ENCODE results near the gene COX6A2.
"Not testable (repeated sequence)": the region's sequence is repeated elsewhere in the genome, so short reads cannot be mapped to it uniquely, and the experiment has no call there.

COX6A2 gene

GRCh38 chr16:31438414-31438813 lies 10.3 kb upstream of the COX6A2 start:
- DNase-seq (ENCODE audit: low read depth) = no peak

- DNase-seq (ENCODE audit: low read depth) = no peak
Measured at GRCh38 chr16:31436221-31437045, 8.3 kb upstream of the COX6A2 start.

DNA sequence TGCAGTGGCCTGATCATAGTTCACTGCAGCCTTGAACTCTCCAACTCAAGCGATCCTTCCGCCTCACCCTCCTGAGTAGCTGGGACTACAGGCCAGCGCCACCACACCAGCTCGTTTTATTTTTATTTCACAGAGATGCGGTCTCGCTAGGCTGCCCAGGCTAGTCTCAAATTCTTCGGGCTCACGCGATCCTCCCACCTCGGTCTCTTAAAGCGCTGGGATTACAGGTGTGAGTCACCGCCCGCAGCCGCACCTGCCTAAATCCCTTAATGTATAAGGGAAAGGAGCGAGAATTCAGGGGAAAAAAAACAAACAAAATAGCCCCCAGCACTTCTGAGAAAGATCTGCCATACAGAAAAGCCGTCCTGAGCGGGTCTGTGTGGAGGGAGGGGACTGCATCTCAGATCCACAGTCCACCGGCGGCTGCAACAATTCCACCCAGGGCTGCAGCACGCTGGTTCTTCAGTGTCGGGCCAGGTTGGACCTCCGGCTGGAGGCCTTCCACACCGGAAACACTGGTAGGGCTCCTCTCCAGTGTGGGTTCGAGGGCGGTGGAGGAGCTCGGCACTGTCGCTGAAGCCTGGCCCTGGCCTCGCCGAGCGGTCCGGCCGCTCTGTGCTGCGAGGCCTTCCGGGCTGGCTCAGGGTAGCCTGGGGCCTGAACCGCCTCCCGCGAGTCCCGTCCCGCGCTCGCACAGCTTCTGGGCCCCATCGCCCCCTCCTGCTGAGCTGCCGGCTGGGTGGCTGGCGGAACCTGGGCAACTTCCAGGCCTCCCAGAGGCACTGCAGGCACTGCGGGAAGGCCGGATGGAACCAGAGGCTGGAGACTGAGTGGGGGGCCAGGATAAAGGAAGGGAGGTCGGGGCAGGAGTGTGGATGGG lies 7.4 kb upstream of the COX6A2 start:
- DNase-seq (ENCODE audit: low read depth) = no peak

GRCh38 chr16:31430380-31431052 lies 2.4 kb upstream of the COX6A2 start:
- DNase-seq (ENCODE audit: low read depth) = no peak

- no peak for DNase-seq (ENCODE audit: low read depth)
Measured at GRCh38 chr16:31429796-31430195, 1.6 kb upstream of the COX6A2 start.

GRCh38 chr16:31429314-31429713 lies 1.2 kb upstream of the COX6A2 start:
- no peak for DNase-seq (ENCODE audit: low read depth)

DNA sequence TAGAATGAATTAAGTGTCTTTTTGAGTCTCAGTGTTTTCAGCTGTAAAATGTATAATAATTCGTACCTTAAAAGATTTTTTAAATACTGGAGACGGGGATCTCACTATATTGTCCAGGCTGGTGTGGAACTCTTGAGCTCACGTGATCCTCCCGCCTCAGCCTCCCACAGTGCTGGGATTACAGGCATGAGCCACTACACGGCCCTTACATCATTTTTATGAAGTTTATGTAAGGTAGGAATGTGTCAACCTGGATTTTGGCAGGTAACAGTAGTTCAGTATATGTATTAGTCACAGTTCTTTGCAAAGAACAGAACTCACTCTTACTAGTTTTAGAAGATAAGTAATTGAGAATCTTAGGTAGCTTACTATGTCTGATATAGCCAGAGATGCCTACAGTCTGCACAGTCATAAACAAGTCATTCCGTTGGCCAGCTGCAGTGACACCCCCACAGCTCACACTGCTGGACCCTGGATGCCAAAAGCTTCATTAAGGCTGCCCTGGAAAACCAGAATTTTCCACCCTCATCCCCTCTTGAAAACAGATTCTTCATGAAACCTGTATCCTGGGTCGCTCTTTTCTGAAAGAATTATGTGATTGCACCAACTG lies 583 bp upstream of the COX6A2 start:
- no peak for DNase-seq (ENCODE audit: low read depth)

DNA sequence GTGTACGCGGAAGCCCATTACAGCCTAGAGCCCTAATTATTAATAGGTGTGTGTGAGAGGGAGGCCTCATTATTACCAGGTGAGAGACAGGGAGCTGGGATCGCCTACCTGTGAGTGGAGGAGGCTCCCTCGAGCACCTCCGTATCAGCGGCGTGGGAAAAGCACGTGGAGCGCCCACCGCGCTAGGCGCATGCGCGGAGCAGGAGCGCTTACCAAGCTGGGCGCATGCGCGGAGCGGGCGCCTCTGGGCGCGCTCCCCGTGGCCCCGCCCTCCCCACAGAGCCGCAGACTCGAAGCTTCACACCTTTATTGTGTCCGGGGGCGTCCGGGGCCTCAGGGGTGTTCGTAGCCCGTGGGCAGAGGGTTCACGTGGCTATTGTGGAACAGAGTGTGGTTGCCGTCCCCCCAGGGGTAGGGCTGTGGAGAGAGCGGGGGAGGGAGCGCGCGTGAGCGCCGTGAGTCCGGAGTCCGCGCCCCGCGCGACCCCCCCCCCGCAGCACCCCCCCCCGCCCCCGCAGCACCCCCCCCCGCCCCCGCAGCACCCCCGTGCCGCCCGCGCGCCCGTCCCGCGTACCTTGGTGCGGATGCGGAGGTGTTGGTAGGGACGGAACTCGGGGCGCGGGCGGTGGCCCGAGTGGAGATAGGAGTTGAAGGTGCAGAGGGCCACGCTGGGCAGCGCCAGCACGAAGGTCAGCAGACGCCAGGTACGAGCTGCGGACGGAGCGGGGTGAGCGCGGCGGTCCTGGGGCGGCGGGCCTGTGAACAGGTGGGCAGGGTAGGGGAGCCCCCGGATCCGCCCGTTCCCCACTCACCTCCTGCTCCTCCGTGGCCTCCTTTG lies 500 bp downstream of the COX6A2 start:
- peak; percentile 39 for DNase-seq (ENCODE audit: low read depth)

DNA sequence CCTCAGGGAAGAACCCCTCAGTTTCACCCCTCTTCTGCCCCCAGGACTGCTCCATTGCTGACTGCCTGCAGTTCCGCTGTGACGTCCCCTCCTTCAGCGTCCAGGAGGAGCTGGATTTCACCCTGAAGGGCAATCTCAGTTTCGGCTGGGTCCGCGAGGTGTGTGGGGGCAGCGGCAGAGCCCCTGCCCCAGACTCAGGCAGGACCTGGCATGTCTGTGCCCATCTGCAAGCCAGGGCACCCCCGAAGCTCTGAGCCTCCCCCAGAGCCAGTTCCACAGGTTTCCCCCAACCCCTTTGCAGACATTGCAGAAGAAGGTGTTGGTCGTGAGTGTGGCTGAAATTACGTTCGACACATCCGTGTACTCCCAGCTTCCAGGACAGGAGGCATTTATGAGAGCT lies 4.4 kb downstream of the COX6A2 start:
- DNase-seq (ENCODE audit: low read depth) = no peak

GRCh38 chr16:31423241-31423640 lies 4.9 kb downstream of the COX6A2 start:
- no peak for DNase-seq (ENCODE audit: low read depth)

DNA sequence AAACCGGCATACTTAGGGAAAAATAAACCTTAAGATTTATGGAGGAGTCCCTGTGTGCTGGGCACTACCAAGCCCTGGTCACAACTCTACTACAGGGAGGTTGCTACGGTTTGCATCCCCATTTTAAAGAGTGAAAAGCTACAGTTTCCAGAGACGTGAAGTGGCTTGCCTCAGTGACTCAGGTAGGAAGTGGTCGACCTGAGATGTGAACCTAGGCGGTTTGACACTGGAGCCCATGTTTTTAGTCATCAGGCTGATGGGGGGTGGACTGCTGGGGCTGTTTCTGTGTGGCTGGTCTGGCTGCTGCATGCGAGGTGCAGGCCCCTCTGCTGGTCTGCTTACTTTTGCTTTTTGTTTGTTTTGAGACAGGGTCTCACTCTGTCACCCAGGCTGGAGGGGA lies 6.6 kb downstream of the COX6A2 start:
- DNase-seq (ENCODE audit: low read depth) = no peak

GRCh38 chr16:31420037-31420436 lies 8.1 kb downstream of the COX6A2 start:
- no peak for DNase-seq (ENCODE audit: low read depth)

- DNase-seq (ENCODE audit: low read depth) = no peak
Measured at GRCh38 chr16:31417916-31418315, 10.2 kb downstream of the COX6A2 start.

- not testable (repeated sequence) for DNase-seq (ENCODE audit: low read depth)
Measured at GRCh38 chr16:31417036-31417435, 11.1 kb downstream of the COX6A2 start.

DNA sequence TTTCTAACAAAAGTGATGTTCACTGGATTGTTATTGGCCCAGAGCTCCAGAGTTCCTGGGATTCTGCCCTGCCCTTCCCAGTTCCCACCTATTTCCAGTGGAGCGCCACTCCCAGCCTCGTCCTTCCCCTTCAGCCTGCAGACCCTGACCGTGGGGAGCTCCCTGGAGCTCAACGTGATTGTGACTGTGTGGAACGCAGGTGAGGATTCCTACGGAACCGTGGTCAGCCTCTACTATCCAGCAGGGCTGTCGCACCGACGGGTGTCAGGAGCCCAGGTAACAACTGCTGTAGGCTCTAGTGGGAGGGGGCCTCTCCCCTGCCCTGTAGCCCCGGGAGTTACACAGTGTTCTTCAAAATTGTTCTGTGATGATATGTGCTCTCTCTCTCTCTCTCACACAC lies 11.8 kb downstream of the COX6A2 start:
- DNase-seq (ENCODE audit: low read depth) = no peak

- no peak for DNase-seq (ENCODE audit: low read depth)
Measured at GRCh38 chr16:31414706-31415105, 13.5 kb downstream of the COX6A2 start.

DNA sequence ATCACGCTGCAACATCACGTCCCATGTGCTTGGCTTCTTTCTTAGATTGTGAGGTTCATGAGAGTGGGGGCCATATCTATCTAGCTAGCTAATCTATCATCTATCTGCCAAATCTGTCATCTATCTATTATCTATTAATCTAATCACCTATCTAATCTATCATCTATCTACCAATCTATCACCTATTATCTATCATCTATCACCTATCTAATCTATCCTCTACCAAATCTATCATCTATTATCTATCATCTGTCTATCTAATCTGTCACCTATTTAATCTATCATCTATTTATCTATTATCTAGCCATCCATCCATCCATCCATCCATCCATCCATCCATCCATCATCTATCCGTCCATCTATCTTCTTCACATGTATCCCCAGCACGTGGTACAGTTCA lies 14.2 kb downstream of the COX6A2 start:
- DNase-seq (ENCODE audit: low read depth) = no peak

- no peak for DNase-seq (ENCODE audit: low read depth)
Measured at GRCh38 chr16:31413381-31413780, 14.8 kb downstream of the COX6A2 start.

GRCh38 chr16:31412750-31413149 lies 15.4 kb downstream of the COX6A2 start:
- no peak for DNase-seq (ENCODE audit: low read depth)

GRCh38 chr16:31411024-31411844 lies 16.9 kb downstream of the COX6A2 start:
- no peak for DNase-seq (ENCODE audit: low read depth)
